Ovary (tissue), 3 donors: ENCODE results near the gene DDN.

Experiments used
- POLR2A ChIP-seq: fragments of 450-650 bp; IDR thresholded peaks from one replicate; pipeline ENCODE4 v1.6.1; 2017; ENCODE audit warnings: antibody characterized with exemption, mild to moderate bottlenecking, moderate library complexity
- TF ChIP-seq, protein P1 (sequence below), 3 donors: fragments of 450-650 bp in 2 of 3; fragments of 200-600 bp in 1 of 3; IDR thresholded peaks; one replicate each; pipeline versions ENCODE4 v1.5.1 to v1.8.0; 2016 to 2022; ENCODE audit warnings: antibody characterized with exemption in 3 of 3, mild to moderate bottlenecking in 1 of 3
- donor health status: DM: no; HTN: no; CAD: no.

DNA sequence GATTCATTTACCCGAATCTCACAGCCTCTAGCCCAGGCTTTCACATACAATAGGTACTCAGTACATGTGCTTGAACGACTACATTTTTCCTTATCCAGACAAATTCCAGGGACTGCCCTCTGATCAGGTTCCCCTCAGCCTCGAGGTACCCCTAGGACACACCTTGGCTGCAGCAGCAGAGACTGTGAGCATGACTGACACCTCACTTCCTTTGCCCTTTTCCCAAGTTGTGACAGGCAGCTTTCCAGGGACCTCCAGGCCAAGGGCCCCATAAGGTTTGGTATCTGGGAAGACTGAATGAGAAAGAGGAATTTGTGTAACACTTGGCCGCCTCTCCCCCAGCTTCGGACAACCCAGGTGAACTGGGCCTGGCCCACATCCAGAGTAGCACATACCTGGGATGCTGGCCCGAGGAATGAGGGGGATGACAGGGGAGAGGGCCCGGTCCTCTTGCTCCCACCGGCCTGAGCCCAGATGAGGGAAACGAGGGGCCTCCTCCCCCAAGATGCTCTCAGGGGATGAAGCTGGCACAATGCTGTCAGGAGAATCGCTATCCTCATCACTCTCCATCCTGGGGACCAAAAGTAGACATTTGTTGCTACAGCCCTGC is 29.6 kb upstream of the DDN start:
- TF ChIP-seq, protein P1, sequence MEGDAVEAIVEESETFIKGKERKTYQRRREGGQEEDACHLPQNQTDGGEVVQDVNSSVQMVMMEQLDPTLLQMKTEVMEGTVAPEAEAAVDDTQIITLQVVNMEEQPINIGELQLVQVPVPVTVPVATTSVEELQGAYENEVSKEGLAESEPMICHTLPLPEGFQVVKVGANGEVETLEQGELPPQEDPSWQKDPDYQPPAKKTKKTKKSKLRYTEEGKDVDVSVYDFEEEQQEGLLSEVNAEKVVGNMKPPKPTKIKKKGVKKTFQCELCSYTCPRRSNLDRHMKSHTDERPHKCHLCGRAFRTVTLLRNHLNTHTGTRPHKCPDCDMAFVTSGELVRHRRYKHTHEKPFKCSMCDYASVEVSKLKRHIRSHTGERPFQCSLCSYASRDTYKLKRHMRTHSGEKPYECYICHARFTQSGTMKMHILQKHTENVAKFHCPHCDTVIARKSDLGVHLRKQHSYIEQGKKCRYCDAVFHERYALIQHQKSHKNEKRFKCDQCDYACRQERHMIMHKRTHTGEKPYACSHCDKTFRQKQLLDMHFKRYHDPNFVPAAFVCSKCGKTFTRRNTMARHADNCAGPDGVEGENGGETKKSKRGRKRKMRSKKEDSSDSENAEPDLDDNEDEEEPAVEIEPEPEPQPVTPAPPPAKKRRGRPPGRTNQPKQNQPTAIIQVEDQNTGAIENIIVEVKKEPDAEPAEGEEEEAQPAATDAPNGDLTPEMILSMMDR (IDR thresholded peaks at IDR 0.05): no peak
- no peak for TF ChIP-seq POLR2A
